ENCODE measurements around the gene HTR4. TPM values are rescaled to one million over a fixed set of nuclear protein-coding genes. Genes with fewer than 3 reads are reported as not detected.
A peak's percentile ranks its signal among the peaks of the same experiment; 100 is the strongest.

Gene HTR4
- polyA plus RNA-seq, 2 of the 4 experiments (the other 2 are of a cell fraction) = not detected

DNA sequence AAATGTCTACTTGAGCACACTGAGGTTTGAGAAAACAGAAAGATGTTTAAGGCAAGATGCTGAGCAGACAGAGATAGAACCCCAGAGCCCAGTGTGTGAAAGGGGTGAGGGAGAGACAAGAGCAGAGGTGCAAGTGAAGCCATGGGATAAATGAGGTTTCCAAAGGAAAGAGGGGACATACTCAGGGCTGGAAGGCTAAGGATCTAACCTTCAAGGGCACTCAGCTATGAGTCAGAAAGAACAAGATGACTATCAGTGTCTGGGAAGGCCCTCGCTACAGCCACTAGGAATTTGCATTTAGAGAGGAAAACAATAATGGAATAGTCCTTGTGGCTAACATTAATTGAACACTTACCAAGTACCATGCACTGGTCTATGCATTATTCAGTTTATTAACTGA is 113.7 kb downstream of the HTR4 start:
- Histone ChIP-seq H3K4me1 (no peaks in the 10 kb centered on the region), H3K27ac (no peak overlapping the region), H3K4me3 (no peak overlapping the region), H3K9me3 (no peaks in the 10 kb centered on the region), H3K4me2 (no peak overlapping the region)
- ChIA-PET POLR2A (no interaction called here), CTCF (interaction anchor here (1.6 to 1.9 kb wide), 2 partner anchors 10 to 190 kb away, joined by 3 to 4 read pairs; no protein-coding TSS in a partner anchor)
- no peak for DNase-seq (ENCODE audit: low read depth in 1 of 2, low spot score in 1 of 2)
- no peak for TF ChIP-seq PHF8 (IDR thresholded peaks at IDR 0.05; ENCODE audit: borderline replicate concordance, low read depth)
- TF ChIP-seq ESRRA (IDR thresholded peaks at IDR 0.05; ENCODE audit: borderline replicate concordance, low read length) = no peak
- no peak for TF ChIP-seq FOSB (CRISPR knock-in tag; IDR thresholded peaks at IDR 0.05)
- TF ChIP-seq FOSL2 (IDR thresholded peaks at IDR 0.05) = no peak
- no peak for TF ChIP-seq FOSL2 (CRISPR knock-in tag; IDR thresholded peaks at IDR 0.05)
- TF ChIP-seq HEYL (CRISPR knock-in tag; IDR thresholded peaks at IDR 0.05) = no peak
- no peak for TF ChIP-seq BHLHE40 (IDR thresholded peaks at IDR 0.05; ENCODE audit: low read depth, low read length)
- TF ChIP-seq, protein P1, sequence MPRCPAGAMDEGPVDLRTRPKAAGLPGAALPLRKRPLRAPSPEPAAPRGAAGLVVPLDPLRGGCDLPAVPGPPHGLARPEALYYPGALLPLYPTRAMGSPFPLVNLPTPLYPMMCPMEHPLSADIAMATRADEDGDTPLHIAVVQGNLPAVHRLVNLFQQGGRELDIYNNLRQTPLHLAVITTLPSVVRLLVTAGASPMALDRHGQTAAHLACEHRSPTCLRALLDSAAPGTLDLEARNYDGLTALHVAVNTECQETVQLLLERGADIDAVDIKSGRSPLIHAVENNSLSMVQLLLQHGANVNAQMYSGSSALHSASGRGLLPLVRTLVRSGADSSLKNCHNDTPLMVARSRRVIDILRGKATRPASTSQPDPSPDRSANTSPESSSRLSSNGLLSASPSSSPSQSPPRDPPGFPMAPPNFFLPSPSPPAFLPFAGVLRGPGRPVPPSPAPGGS (IDR thresholded peaks at IDR 0.05) = no peak
- TF ChIP-seq SMC3 (IDR thresholded peaks at IDR 0.05) = no peak
- no peak for TF ChIP-seq MAFK (IDR thresholded peaks at IDR 0.05; ENCODE audit: partially characterized antibody)
- no peak for TF ChIP-seq NFE2L2 (conservative IDR thresholded peaks at IDR 0.05; ENCODE audit: low read length)
- no peak for TF ChIP-seq CHD4 (IDR thresholded peaks at IDR 0.05; ENCODE audit: borderline replicate concordance)
- FAIRE-seq = no peak
- 71% methylated on average over 1 of the region's 1 CpG for WGBS (ENCODE audit: missing lambda C conversion rate)
- ATAC-seq = no peak

DNA sequence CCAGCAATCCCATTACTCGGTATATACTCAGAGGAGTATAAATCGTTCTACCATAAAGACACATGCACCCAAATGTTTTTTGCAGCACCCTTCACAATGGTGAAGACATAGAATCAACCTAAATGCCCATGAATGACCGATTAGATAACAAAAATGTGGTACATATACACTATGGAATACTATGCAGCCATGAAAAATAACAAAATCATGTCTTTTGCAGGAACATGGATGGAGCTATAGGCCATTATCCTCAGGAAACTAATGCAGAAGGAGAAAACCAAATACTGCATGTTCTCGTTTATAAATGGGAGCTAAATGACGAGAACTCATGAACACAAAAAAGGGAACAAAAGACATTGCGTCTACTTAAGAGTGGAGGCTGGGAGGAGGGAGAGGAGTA is 114.5 kb downstream of the HTR4 start:
- TF ChIP-seq MAZ (IDR thresholded peaks at IDR 0.05; ENCODE audit: borderline replicate concordance, low read depth, low read length) = no peak
- TF ChIP-seq BHLHE40 (IDR thresholded peaks at IDR 0.05; ENCODE audit: low read depth, low read length) = no peak
- TF ChIP-seq HEYL (CRISPR knock-in tag; IDR thresholded peaks at IDR 0.05) = no peak
- no peak for TF ChIP-seq SREBF2 (IDR thresholded peaks at IDR 0.05)
- TF ChIP-seq CBX2 (IDR thresholded peaks at IDR 0.05; ENCODE audit: borderline replicate concordance, low read depth) = no peak
- TF ChIP-seq JUNB (IDR thresholded peaks at IDR 0.05) = no peak
- TF ChIP-seq ZC3H11A (IDR thresholded peaks at IDR 0.05) = no peak
- no peak for TF ChIP-seq ZFP36 (IDR thresholded peaks at IDR 0.05; ENCODE audit: borderline replicate concordance, partially characterized antibody)
- no peak for TF ChIP-seq POLR2A (IDR thresholded peaks at IDR 0.05; ENCODE audit: low read length)
- TF ChIP-seq, protein P2, sequence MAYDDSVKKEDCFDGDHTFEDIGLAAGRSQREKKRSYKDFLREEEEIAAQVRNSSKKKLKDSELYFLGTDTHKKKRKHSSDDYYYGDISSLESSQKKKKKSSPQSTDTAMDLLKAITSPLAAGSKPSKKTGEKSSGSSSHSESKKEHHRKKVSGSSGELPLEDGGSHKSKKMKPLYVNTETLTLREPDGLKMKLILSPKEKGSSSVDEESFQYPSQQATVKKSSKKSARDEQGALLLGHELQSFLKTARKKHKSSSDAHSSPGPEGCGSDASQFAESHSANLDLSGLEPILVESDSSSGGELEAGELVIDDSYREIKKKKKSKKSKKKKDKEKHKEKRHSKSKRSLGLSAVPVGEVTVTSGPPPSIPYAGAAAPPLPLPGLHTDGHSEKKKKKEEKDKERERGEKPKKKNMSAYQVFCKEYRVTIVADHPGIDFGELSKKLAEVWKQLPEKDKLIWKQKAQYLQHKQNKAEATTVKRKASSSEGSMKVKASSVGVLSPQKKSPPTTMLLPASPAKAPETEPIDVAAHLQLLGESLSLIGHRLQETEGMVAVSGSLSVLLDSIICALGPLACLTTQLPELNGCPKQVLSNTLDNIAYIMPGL (CRISPR knock-in tag; IDR thresholded peaks at IDR 0.05; ENCODE audit: borderline replicate concordance) = no peak
- no peak for TF ChIP-seq TFCP2L1 (CRISPR knock-in tag; IDR thresholded peaks at IDR 0.05)
- POLR2A ChIA-PET = no interaction called here
- DNase-seq (ENCODE audit: low read depth in 1 of 2, low spot score in 1 of 2) (no peak), ATAC-seq (no peak), FAIRE-seq (peak; percentile 7)
- H3K4me3 ChIP-seq = no peak overlapping the region
- H3K4me2 ChIP-seq = no peak overlapping the region
- H3K4me1 ChIP-seq = no peaks in the 10 kb centered on the region
- 29% methylated on average over 6 of the region's 6 CpGs for WGBS (ENCODE audit: missing lambda C conversion rate)
- no peaks in the 10 kb centered on the region for H3K9me3 ChIP-seq
- CTCF ChIA-PET = interaction anchor here (1.9 kb wide), 1 partner anchor 191 kb away, joined by 4 read pairs; no protein-coding TSS in a partner anchor
- no peak overlapping the region for H3K27ac ChIP-seq

DNA sequence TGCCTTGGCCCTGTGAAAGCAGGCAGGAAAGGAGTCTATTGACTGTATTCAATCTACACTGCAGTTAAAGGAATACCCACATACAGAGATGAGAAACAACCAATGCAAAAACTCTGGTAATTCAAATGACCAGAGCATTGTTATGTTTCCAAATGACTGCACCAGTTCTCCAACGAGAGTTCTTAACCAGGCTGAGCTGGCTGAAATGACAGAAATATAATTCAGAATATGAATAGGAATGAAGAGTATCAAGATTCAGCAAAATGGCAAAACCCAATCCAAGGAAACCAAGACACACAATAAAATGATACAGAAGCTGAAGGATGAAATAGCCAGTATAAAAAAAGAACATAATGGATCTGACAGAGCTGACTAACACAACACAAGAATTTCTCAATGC is 119.1 kb downstream of the HTR4 start:
- Histone ChIP-seq H3K9me3 (no peaks in the 10 kb centered on the region), H3K4me2 (no peak overlapping the region), H3K4me3 (no peak overlapping the region), H3K27ac (no peak overlapping the region), H3K4me1 (no peaks in the 10 kb centered on the region)
- no peak for FAIRE-seq
- POLR2A ChIA-PET = no interaction called here
- WGBS (ENCODE audit: missing lambda C conversion rate) = 0% methylated on average over 1 of the region's 1 CpG
- CTCF ChIA-PET = interaction anchor here (1.0 kb wide), 1 partner anchor 500 kb away, joined by 3 read pairs; no protein-coding TSS in a partner anchor
- DNase-seq (ENCODE audit: low read depth in 1 of 2, low spot score in 1 of 2) = no peak
- ATAC-seq = no peak
- no peak for TF ChIP-seq HEYL (CRISPR knock-in tag; IDR thresholded peaks at IDR 0.05)
- no peak for TF ChIP-seq EHMT2 (IDR thresholded peaks at IDR 0.05; ENCODE audit: low read depth)
- TF ChIP-seq, protein P3, sequence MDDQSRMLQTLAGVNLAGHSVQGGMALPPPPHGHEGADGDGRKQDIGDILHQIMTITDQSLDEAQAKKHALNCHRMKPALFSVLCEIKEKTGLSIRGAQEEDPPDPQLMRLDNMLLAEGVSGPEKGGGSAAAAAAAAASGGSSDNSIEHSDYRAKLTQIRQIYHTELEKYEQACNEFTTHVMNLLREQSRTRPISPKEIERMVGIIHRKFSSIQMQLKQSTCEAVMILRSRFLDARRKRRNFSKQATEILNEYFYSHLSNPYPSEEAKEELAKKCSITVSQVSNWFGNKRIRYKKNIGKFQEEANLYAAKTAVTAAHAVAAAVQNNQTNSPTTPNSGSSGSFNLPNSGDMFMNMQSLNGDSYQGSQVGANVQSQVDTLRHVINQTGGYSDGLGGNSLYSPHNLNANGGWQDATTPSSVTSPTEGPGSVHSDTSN (IDR thresholded peaks at IDR 0.05) = no peak
- no peak for TF ChIP-seq KDM1A (IDR thresholded peaks at IDR 0.05; ENCODE audit: low read depth)
- TF ChIP-seq BHLHE40 (IDR thresholded peaks at IDR 0.05; ENCODE audit: low read depth, low read length) = no peak
- TF ChIP-seq FOSL2 (IDR thresholded peaks at IDR 0.05) = no peak
- no peak for TF ChIP-seq FOSL2 (CRISPR knock-in tag; IDR thresholded peaks at IDR 0.05)
- TF ChIP-seq RNF2 (IDR thresholded peaks at IDR 0.05; ENCODE audit: borderline replicate concordance, low read depth) = no peak
- TF ChIP-seq, protein P4, sequence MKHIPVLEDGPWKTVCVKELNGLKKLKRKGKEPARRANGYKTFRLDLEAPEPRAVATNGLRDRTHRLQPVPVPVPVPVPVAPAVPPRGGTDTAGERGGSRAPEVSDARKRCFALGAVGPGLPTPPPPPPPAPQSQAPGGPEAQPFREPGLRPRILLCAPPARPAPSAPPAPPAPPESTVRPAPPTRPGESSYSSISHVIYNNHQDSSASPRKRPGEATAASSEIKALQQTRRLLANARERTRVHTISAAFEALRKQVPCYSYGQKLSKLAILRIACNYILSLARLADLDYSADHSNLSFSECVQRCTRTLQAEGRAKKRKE (CRISPR knock-in tag; IDR thresholded peaks at IDR 0.05; ENCODE audit: low read depth) = no peak
- TF ChIP-seq ZSCAN20 (CRISPR knock-in tag; IDR thresholded peaks at IDR 0.05) = no peak
- no peak for TF ChIP-seq SMC3 (IDR thresholded peaks at IDR 0.05)
- TF ChIP-seq FOXS1 (CRISPR knock-in tag; IDR thresholded peaks at IDR 0.05) = no peak
- no peak for TF ChIP-seq RAD21 (conservative IDR thresholded peaks at IDR 0.05 in 1 of 2, IDR thresholded peaks at IDR 0.05 in 1 of 2)
- TF ChIP-seq MYC (IDR thresholded peaks at IDR 0.05; ENCODE audit: borderline replicate concordance, low read length) = no peak
- no peak for TF ChIP-seq EP300 (IDR thresholded peaks at IDR 0.05)
- TF ChIP-seq CHD2 (IDR thresholded peaks at IDR 0.05; ENCODE audit: low read length, partially characterized antibody) = no peak
- no peak for TF ChIP-seq PHF8 (IDR thresholded peaks at IDR 0.05; ENCODE audit: borderline replicate concordance, low read depth)
